GM12864 (cell line): ENCODE results near the gene SLC3A2.
"Not testable (repeated sequence)": the region's sequence is repeated elsewhere in the genome, so short reads cannot be mapped to it uniquely, and the experiment has no call there.

ENCODE experiments used
- DNase-seq: peaks from one replicate; pipeline ENCODE4 v3.0.0-alpha.2; 2011; ENCODE audit warnings: low read depth
- H3K4me3 ChIP-seq: 2 replicates; pipeline ENCODE4 v1.5.1; 2011; ENCODE audit warnings: mild to moderate bottlenecking, low read depth, low read length, control low read depth
- CTCF ChIP-seq: IDR thresholded peaks from 2 replicates; pipeline ENCODE4 v1.5.1; 2011; ENCODE audit warnings: low read depth, mild to moderate bottlenecking, moderate library complexity, low read length, control low read depth, inconsistent platforms; ENCODE audit errors: missing control alignments

The SLC3A2 gene

GRCh38 chr11:62860835-62861563 lies 19.7 kb upstream of the SLC3A2 start:
- DNase-seq, result no peak
- H3K4me3 ChIP-seq, result no peak overlapping the region
- no peak for TF ChIP-seq CTCF

- DNase-seq, H3K4me3 ChIP-seq: not testable (repeated sequence)
Measured at GRCh38 chr11:62861564-62862192, 19.0 kb upstream of the SLC3A2 start.

- no peak overlapping the region for H3K4me3 ChIP-seq
- TF ChIP-seq CTCF, result no peak
- DNase-seq, result no peak
Measured at GRCh38 chr11:62863687-62864335, 16.9 kb upstream of the SLC3A2 start.

- H3K4me3 ChIP-seq, result no peak overlapping the region
- no peak for TF ChIP-seq CTCF
- DNase-seq, result no peak
Measured at GRCh38 chr11:62865635-62866034, 15.1 kb upstream of the SLC3A2 start.

GRCh38 chr11:62874851-62875250 lies 5.8 kb upstream of the SLC3A2 start:
- no peak for DNase-seq
- TF ChIP-seq CTCF, result no peak

GRCh38 chr11:62875698-62876478 lies 4.8 kb upstream of the SLC3A2 start:
- H3K4me3 ChIP-seq, result no peak overlapping the region
- TF ChIP-seq CTCF, result no peak
- DNase-seq, result no peak

More at GRCh38 chr11:62874851-62875250, 5.8 kb upstream of the SLC3A2 start:
- no peak overlapping the region for H3K4me3 ChIP-seq

GRCh38 chr11:62876712-62877111 lies 4.0 kb upstream of the SLC3A2 start:
- no peak overlapping the region for H3K4me3 ChIP-seq
- TF ChIP-seq CTCF, result no peak
- DNase-seq, result no peak
